Liver (tissue), 9 donors: ENCODE results near the gene RBM15. TPM values are rescaled to one million over a fixed set of nuclear protein-coding genes. Genes with fewer than 3 reads are reported as not detected.

ENCODE experiments used
- DNase-seq: peaks from one replicate; pipeline ENCODE4 v3.0.0-alpha.2; 2017; ENCODE audit warnings: low spot score
- H3K27ac ChIP-seq, 2 donors: one replicate each; pipeline ENCODE4 v1.7.0; 2013; ENCODE audit warnings: inconsistent platforms in 2 of 2, low read length in 2 of 2, control low read depth in 1 of 2, low read depth in 1 of 2, mild to moderate bottlenecking in 1 of 2
- H3K27me3 ChIP-seq, 4 donors: one replicate each; pipeline versions ENCODE4 v1.6.1 to v1.7.0; 2013; ENCODE audit warnings: low read length in 3 of 4, inconsistent platforms in 1 of 4, mild to moderate bottlenecking in 1 of 4, moderate library complexity in 1 of 4; ENCODE audit not compliant: control insufficient read depth in 4 of 4, insufficient read depth in 4 of 4
- H3K36me3 ChIP-seq, 4 donors: one replicate each; pipeline versions ENCODE4 v1.6.1 to v1.7.0; 2013; ENCODE audit warnings: low read length in 3 of 4, mild to moderate bottlenecking in 3 of 4, low read depth in 1 of 4, moderate library complexity in 1 of 4; ENCODE audit not compliant: control insufficient read depth in 4 of 4, insufficient read depth in 3 of 4
- H3K4me1 ChIP-seq, 4 donors: one replicate each; pipeline versions ENCODE4 v1.6.1 to v1.7.0; 2013; ENCODE audit warnings: low read length in 3 of 4, mild to moderate bottlenecking in 3 of 4, moderate library complexity in 1 of 4; ENCODE audit not compliant: control insufficient read depth in 4 of 4, insufficient read depth in 4 of 4
- H3K4me3 ChIP-seq, 3 donors: one replicate each; pipeline versions ENCODE4 v1.6.1 to v1.7.0; 2013; ENCODE audit warnings: low read length in 3 of 3, control low read depth in 1 of 3, low read depth in 1 of 3, mild to moderate bottlenecking in 1 of 3
- H3K9ac ChIP-seq, 2 donors: one replicate each; pipeline ENCODE4 v1.7.0; 2013; ENCODE audit warnings: low read length in 2 of 2, mild to moderate bottlenecking in 2 of 2, moderate library complexity in 2 of 2, control low read depth in 1 of 2, low read depth in 1 of 2
- H3K9me3 ChIP-seq, 4 donors: one replicate each; pipeline versions ENCODE4 v1.6.1 to v1.7.0; 2013; ENCODE audit warnings: low read length in 3 of 4; ENCODE audit not compliant: control insufficient read depth in 4 of 4
- ATF3 ChIP-seq: IDR thresholded peaks from 2 replicates; pipeline ENCODE4 v1.6.1; 2016; ENCODE audit warnings: antibody characterized with exemption
- FOXA1 ChIP-seq: IDR thresholded peaks from 2 replicates; pipeline ENCODE4 v1.6.1; 2016; ENCODE audit warnings: antibody characterized with exemption
- FOXA2 ChIP-seq: IDR thresholded peaks from 2 replicates; pipeline ENCODE4 v1.6.1; 2016; ENCODE audit warnings: antibody characterized with exemption
- GABPA ChIP-seq, 2 donors: IDR thresholded peaks in 1 of 2; conservative IDR thresholded peaks in 1 of 2; 2 replicates each; pipeline ENCODE4 v1.6.1; 2016; ENCODE audit warnings: antibody characterized with exemption in 2 of 2, mild to moderate bottlenecking in 1 of 2, moderate library complexity in 1 of 2
- HNF4A ChIP-seq, 2 donors: conservative IDR thresholded peaks; 2 replicates each; pipeline ENCODE4 v1.6.1; 2016; ENCODE audit warnings: antibody characterized with exemption in 2 of 2, mild to moderate bottlenecking in 2 of 2
- JUND ChIP-seq, 2 donors: IDR thresholded peaks; 2 replicates each; pipeline ENCODE4 v1.6.1; 2016; ENCODE audit warnings: antibody characterized with exemption in 2 of 2
- MAX ChIP-seq: IDR thresholded peaks from 2 replicates; pipeline ENCODE4 v1.6.1; 2016; ENCODE audit warnings: antibody characterized with exemption
- NR2F2 ChIP-seq: IDR thresholded peaks from 2 replicates; pipeline ENCODE4 v1.6.1; 2016; ENCODE audit warnings: antibody characterized with exemption
- RAD21 ChIP-seq, 2 donors: IDR thresholded peaks; 2 replicates each; pipeline ENCODE4 v1.6.1; 2016; ENCODE audit warnings: antibody characterized with exemption in 2 of 2, mild to moderate bottlenecking in 2 of 2
- RXRA ChIP-seq, 2 donors: IDR thresholded peaks; 2 replicates each; pipeline ENCODE4 v1.6.1; 2017 to 2018; ENCODE audit warnings: antibody characterized with exemption in 2 of 2, mild to moderate bottlenecking in 1 of 2
- TAF1 ChIP-seq: conservative IDR thresholded peaks from 2 replicates; pipeline ENCODE4 v1.6.1; 2016; ENCODE audit warnings: antibody characterized with exemption, mild to moderate bottlenecking
- YY1 ChIP-seq: IDR thresholded peaks from 2 replicates; pipeline ENCODE4 v1.6.1; 2016; ENCODE audit warnings: antibody characterized with exemption, mild to moderate bottlenecking
- WGBS: extraction: QIAGEN DNeasy Blood & Tissue Kit; methylation state at CpG from one replicate; pipeline ENCODE4 v1.1.7; 2013; 5-methylcytosine and 5-hydroxymethylcytosine counted together
- polyA plus RNA-seq, 2 donors: library from polyadenylated mRNA; stranded (reverse) in 1 of 2; unstranded in 1 of 2; fragments of 200-250 nt in 1 of 2; fragments of >200 nt in 1 of 2; fragmentation: Nextera tagmentation in 1 of 2; extraction: Ambion mirVana in 1 of 2; gene quantifications; one replicate each; pipeline versions ENCODE4 v1.2.1 to v1.2.3, GENCODE V29; 2013 to 2015
- total RNA-seq, 2 donors: library from RNA; depleted of rRNA; stranded (reverse); fragments of >200 nt; gene quantifications; one replicate each; pipeline ENCODE4 v1.2.3, GENCODE V29; 2014
- TF ChIP-seq, protein P1 (sequence below): IDR thresholded peaks from 2 replicates; pipeline ENCODE4 v1.6.1; 2016; ENCODE audit warnings: antibody characterized with exemption
- TF ChIP-seq, protein P2 (sequence below): IDR thresholded peaks from 2 replicates; pipeline ENCODE4 v1.6.1; 2016; ENCODE audit warnings: antibody characterized with exemption, mild to moderate bottlenecking
- donor health status: healthy.
- donor health status: healthy.
- donor health status: healthy.
- donor health status: healthy.
- donor health status: healthy.

Gene RBM15
- total and polyA plus RNA-seq, 4 donors: 2.4 to 34.0 (median 15.0) TPM

- H3K4me3 ChIP-seq: no peak overlapping the region
- 99% methylated on average over 1 of the region's 1 CpG for WGBS
- H3K27ac ChIP-seq: no peak overlapping the region
- no peak for TF ChIP-seq NR2F2
- TF ChIP-seq RAD21 (IDR thresholded peaks at IDR 0.05): no peak
- TF ChIP-seq, protein P1, sequence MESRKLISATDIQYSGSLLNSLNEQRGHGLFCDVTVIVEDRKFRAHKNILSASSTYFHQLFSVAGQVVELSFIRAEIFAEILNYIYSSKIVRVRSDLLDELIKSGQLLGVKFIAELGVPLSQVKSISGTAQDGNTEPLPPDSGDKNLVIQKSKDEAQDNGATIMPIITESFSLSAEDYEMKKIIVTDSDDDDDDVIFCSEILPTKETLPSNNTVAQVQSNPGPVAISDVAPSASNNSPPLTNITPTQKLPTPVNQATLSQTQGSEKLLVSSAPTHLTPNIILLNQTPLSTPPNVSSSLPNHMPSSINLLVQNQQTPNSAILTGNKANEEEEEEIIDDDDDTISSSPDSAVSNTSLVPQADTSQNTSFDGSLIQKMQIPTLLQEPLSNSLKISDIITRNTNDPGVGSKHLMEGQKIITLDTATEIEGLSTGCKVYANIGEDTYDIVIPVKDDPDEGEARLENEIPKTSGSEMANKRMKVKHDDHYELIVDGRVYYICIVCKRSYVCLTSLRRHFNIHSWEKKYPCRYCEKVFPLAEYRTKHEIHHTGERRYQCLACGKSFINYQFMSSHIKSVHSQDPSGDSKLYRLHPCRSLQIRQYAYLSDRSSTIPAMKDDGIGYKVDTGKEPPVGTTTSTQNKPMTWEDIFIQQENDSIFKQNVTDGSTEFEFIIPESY: no peak
- TF ChIP-seq JUND (IDR thresholded peaks at IDR 0.05): no peak
- TF ChIP-seq GABPA (IDR thresholded peaks at IDR 0.05 in 1 of 2, conservative IDR thresholded peaks at IDR 0.05 in 1 of 2): no peak
- TF ChIP-seq TAF1: no peak
- no peak for TF ChIP-seq ATF3
- H3K9ac ChIP-seq: no peak overlapping the region
- peaks cover 0 to 5% (median 3%) of the 10 kb centered on the region in 4 donors for H3K36me3 ChIP-seq
- no peaks in the 10 kb centered on the region for H3K9me3 ChIP-seq
- no peak for DNase-seq
- peaks cover 0 to 3% (median under 1%) of the 10 kb centered on the region in 4 donors for H3K4me1 ChIP-seq
- no peaks in the 10 kb centered on the region for H3K27me3 ChIP-seq
These were observed 48.0 kb downstream of the RBM15 start for GRCh38 chr1:110387048-110387754.

DNA sequence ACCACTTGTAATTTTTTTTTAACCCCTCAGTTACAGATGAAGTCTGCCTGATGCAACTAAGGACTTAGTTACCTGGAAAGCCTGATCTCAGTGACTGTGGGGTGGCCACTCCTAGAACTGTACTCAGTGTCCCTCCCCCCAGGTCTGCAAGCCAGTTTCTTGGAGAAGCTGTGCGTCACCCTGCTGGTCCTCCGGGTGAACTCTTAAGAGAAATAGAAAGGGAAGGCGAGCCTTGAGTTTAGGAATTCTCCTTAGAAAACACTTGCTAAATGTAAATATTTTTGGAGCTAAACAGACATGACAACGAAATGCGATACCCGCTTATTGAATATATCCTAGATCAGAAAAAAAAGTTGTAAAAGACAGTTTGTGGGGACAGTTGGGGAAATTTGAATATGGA, 50.9 kb downstream of the RBM15 start:
- DNase-seq: no peak
- no peaks in the 10 kb centered on the region for H3K27me3 ChIP-seq
- peak overlapping the region in 1 of 2 donors; percentile 42 for H3K9ac ChIP-seq
- whole genome bisulfite sequencing: 85% methylated on average over 6 of the region's 6 CpGs
- H3K4me3 ChIP-seq: no peak overlapping the region
- no peaks in the 10 kb centered on the region for H3K9me3 ChIP-seq
- TF ChIP-seq JUND (IDR thresholded peaks at IDR 0.05) (no peak), RAD21 (IDR thresholded peaks at IDR 0.05) (no peak), FOXA2 (no peak), GABPA (IDR thresholded peaks at IDR 0.05 in 1 of 2, conservative IDR thresholded peaks at IDR 0.05 in 1 of 2) (no peak), NR2F2 (no peak), MAX (no peak), TAF1 (no peak), YY1 (no peak), FOXA1 (no peak), HNF4A (conservative IDR thresholded peaks at IDR 0.05) (no peak), RXRA (IDR thresholded peaks at IDR 0.05) (no peak)
- TF ChIP-seq, protein P2, sequence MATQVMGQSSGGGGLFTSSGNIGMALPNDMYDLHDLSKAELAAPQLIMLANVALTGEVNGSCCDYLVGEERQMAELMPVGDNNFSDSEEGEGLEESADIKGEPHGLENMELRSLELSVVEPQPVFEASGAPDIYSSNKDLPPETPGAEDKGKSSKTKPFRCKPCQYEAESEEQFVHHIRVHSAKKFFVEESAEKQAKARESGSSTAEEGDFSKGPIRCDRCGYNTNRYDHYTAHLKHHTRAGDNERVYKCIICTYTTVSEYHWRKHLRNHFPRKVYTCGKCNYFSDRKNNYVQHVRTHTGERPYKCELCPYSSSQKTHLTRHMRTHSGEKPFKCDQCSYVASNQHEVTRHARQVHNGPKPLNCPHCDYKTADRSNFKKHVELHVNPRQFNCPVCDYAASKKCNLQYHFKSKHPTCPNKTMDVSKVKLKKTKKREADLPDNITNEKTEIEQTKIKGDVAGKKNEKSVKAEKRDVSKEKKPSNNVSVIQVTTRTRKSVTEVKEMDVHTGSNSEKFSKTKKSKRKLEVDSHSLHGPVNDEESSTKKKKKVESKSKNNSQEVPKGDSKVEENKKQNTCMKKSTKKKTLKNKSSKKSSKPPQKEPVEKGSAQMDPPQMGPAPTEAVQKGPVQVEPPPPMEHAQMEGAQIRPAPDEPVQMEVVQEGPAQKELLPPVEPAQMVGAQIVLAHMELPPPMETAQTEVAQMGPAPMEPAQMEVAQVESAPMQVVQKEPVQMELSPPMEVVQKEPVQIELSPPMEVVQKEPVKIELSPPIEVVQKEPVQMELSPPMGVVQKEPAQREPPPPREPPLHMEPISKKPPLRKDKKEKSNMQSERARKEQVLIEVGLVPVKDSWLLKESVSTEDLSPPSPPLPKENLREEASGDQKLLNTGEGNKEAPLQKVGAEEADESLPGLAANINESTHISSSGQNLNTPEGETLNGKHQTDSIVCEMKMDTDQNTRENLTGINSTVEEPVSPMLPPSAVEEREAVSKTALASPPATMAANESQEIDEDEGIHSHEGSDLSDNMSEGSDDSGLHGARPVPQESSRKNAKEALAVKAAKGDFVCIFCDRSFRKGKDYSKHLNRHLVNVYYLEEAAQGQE: no peak
- peaks cover 0 to 5% (median under 1%) of the 10 kb centered on the region in 4 donors for H3K36me3 ChIP-seq
- peak overlapping the region in 1 of 2 donors; percentile 58 for H3K27ac ChIP-seq
- H3K4me1 ChIP-seq: peaks cover 0 to 4% (median under 1%) of the 10 kb centered on the region in 4 donors
